Measurements from ENCODE around the gene CST7.

GRCh38 chr20:24937579-24937978 lies 11.5 kb upstream of the CST7 start:
- no peak for TF ChIP-seq CTCF (IDR thresholded peaks at IDR 0.05; ENCODE audit: low read length)
- TF ChIP-seq EZH2 (optimal IDR thresholded peaks at IDR 0.05; ENCODE audit: low read depth, low read length): no peak
- TF ChIP-seq EZH2phosphoT487 (IDR thresholded peaks at IDR 0.05; ENCODE audit: low read length): no peak
